Measurements from ENCODE around the gene TRIM62. TPM values are rescaled to one million over a fixed set of nuclear protein-coding genes. Genes with fewer than 3 reads are reported as not detected.

Gene TRIM62
- total RNA-seq, 2 experiments from 2014 or later = 2.4 to 8.4 TPM

GRCh38 chr1:33155877-33156538 is 25.8 kb downstream of the TRIM62 start:
- POLR2A ChIA-PET = no interaction called here
- DNase-seq (ENCODE audit: low spot score) = no peak
- H2AFZ ChIP-seq (ENCODE audit: low read length) = no peak overlapping the region
- no peaks in the 10 kb centered on the region for H3K79me2 ChIP-seq (ENCODE audit: insufficient read depth, low read depth, low read length)
- TF ChIP-seq EZH2phosphoT487 (IDR thresholded peaks at IDR 0.05; ENCODE audit: borderline replicate concordance, low read depth, low read length) (no peak), CTCF (conservative IDR thresholded peaks at IDR 0.05; ENCODE audit: low read length) (no peak)
- no TSS peak for BruUV-seq (replicated peaks)
- CTCF ChIA-PET (ENCODE audit: unreplicated experiment) = no interaction called here
- H3K36me3 ChIP-seq (ENCODE audit: insufficient read depth, low read length) = no peaks in the 10 kb centered on the region
- intact Hi-C loops (cut with micrococcal nuclease; ENCODE audit: unreplicated experiment) = no loop called here
- H3K9me2 ChIP-seq (ENCODE audit: insufficient read depth, low read length) = no peaks in the 10 kb centered on the region
- no peak overlapping the region for H3K4me3 ChIP-seq (ENCODE audit: low read depth, low read length, poor library complexity, severe bottlenecking)
- no peaks in the 10 kb centered on the region for H3K9me3 ChIP-seq (ENCODE audit: low read length)
- no peak overlapping the region for H3K4me2 ChIP-seq (ENCODE audit: low read length)
- no peaks in the 10 kb centered on the region for H4K20me1 ChIP-seq (ENCODE audit: insufficient read depth, low read length)
- no peak overlapping the region for H3K27ac ChIP-seq (ENCODE audit: low read depth, low read length, poor library complexity, severe bottlenecking)
- peaks cover 15% of the 10 kb centered on the region for H3K4me1 ChIP-seq (ENCODE audit: insufficient read depth, low read length, poor library complexity, severe bottlenecking)

- no peaks in the 10 kb centered on the region for H3K9me3 ChIP-seq (ENCODE audit: low read length)
- DNase-seq (ENCODE audit: low spot score) = no peak
- peaks cover 15% of the 10 kb centered on the region for H3K4me1 ChIP-seq (ENCODE audit: insufficient read depth, low read length, poor library complexity, severe bottlenecking)
- no peaks in the 10 kb centered on the region for H3K9me2 ChIP-seq (ENCODE audit: insufficient read depth, low read length)
- no peaks in the 10 kb centered on the region for H3K79me2 ChIP-seq (ENCODE audit: insufficient read depth, low read depth, low read length)
- H4K20me1 ChIP-seq (ENCODE audit: insufficient read depth, low read length) = no peaks in the 10 kb centered on the region
- TF ChIP-seq EZH2phosphoT487 (IDR thresholded peaks at IDR 0.05; ENCODE audit: borderline replicate concordance, low read depth, low read length) (no peak), CTCF (conservative IDR thresholded peaks at IDR 0.05; ENCODE audit: low read length) (no peak)
- no peaks in the 10 kb centered on the region for H3K36me3 ChIP-seq (ENCODE audit: insufficient read depth, low read length)
- H2AFZ ChIP-seq (ENCODE audit: low read length) = no peak overlapping the region
- ChIA-PET POLR2A (interaction anchor here (0.7 kb wide), 1 partner anchor 123 kb away, joined by 3 read pairs; no protein-coding TSS in a partner anchor), CTCF (ENCODE audit: unreplicated experiment) (no interaction called here)
- H3K27ac ChIP-seq (ENCODE audit: low read depth, low read length, poor library complexity, severe bottlenecking) = peak overlapping the region; percentile 23
- peak overlapping the region; percentile 45 for H3K4me2 ChIP-seq (ENCODE audit: low read length)
- intact Hi-C loops (cut with micrococcal nuclease; ENCODE audit: unreplicated experiment) = no loop called here
- no TSS peak for BruUV-seq (replicated peaks)
- no peak overlapping the region for H3K4me3 ChIP-seq (ENCODE audit: low read depth, low read length, poor library complexity, severe bottlenecking)
Observed at GRCh38 chr1:33153650-33154049, 28.2 kb downstream of the TRIM62 start.

DNA sequence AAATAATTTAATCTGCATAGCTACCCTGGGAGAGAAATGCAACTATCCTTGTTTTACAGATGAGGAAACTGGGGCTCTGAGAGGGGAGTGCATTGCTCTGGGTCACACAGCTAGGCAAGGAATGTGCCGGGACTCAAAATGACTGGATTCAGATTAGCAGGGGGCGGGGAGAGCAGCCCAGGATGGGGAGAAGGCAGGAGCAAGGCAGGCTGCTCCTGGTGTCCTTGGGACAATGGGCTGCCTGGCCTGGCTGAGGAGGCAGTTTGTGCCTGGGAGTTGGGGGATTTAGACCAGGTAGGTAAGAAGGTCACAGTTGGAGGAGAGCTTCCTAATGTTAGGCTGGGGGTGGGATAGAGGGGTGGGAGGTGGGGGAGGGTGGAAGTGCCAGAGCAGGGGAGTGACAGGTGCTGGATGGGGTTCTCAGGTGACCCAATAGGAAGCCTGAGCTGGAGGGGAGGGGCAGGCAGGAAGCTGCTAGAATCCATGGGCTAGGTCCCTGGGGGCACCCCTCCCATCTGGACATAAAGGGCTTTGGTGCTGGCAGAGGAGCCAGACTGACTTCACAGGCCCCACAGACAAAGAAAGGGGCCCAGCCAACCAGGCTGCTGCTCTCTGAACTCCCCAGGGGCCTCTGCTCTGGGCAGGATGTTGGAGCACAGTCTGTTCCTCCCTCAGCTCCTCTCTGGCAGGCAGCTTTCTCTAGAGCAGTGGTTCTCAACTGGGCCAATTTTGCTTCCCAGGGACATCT is 29.0 kb downstream of the TRIM62 start:
- ChIA-PET POLR2A (interaction anchor here (0.7 kb wide), 1 partner anchor 122 kb away, joined by 3 read pairs; no protein-coding TSS in a partner anchor), CTCF (ENCODE audit: unreplicated experiment) (no interaction called here)
- Histone ChIP-seq H3K27ac (ENCODE audit: low read depth, low read length, poor library complexity, severe bottlenecking) (peak overlapping the region; percentile 23), H3K4me3 (ENCODE audit: low read depth, low read length, poor library complexity, severe bottlenecking) (no peak overlapping the region), H2AFZ (ENCODE audit: low read length) (no peak overlapping the region), H3K9me3 (ENCODE audit: low read length) (no peaks in the 10 kb centered on the region), H3K4me2 (ENCODE audit: low read length) (peak overlapping the region; percentile 45), H3K79me2 (ENCODE audit: insufficient read depth, low read depth, low read length) (no peaks in the 10 kb centered on the region), H3K9me2 (ENCODE audit: insufficient read depth, low read length) (no peaks in the 10 kb centered on the region), H4K20me1 (ENCODE audit: insufficient read depth, low read length) (no peaks in the 10 kb centered on the region), H3K36me3 (ENCODE audit: insufficient read depth, low read length) (no peaks in the 10 kb centered on the region), H3K4me1 (ENCODE audit: insufficient read depth, low read length, poor library complexity, severe bottlenecking) (peaks cover 15% of the 10 kb centered on the region)
- intact Hi-C loops (cut with micrococcal nuclease; ENCODE audit: unreplicated experiment) = no loop called here
- TF ChIP-seq EZH2phosphoT487 (IDR thresholded peaks at IDR 0.05; ENCODE audit: borderline replicate concordance, low read depth, low read length) = no peak
- TF ChIP-seq CTCF (conservative IDR thresholded peaks at IDR 0.05; ENCODE audit: low read length) = no peak
- DNase-seq (ENCODE audit: low spot score) = peak; percentile 81
- BruUV-seq (replicated peaks) = no TSS peak
